K562 (cell line): ENCODE measurements around the gene IGFALS. TPM values are rescaled to one million over a fixed set of nuclear protein-coding genes. Genes with fewer than 3 reads are reported as not detected.

ENCODE experiments used
- BCLAF1 ChIP-seq, 2 experiments: fragments of 450-650 bp in 1 of 2; IDR thresholded peaks; 2 replicates each; pipeline ENCODE4 v1.6.1; 2011 to 2017; ENCODE audit warnings: low read depth in 2 of 2, antibody characterized with exemption in 1 of 2, borderline replicate concordance in 1 of 2, low read length in 1 of 2, mild to moderate bottlenecking in 1 of 2, mixed read lengths in 1 of 2; ENCODE audit not compliant: control insufficient read depth in 1 of 2
- BRF2 ChIP-seq: IDR thresholded peaks from 3 replicates; pipeline ENCODE4 v1.6.1; 2011; ENCODE audit warnings: borderline replicate concordance, mild to moderate bottlenecking; ENCODE audit not compliant: insufficient read length, insufficient read depth
- CBX1 ChIP-seq: sonication (generic); IDR thresholded peaks from 2 replicates; pipeline ENCODE4 v1.6.1; 2016; ENCODE audit warnings: antibody characterized with exemption, low read depth, mild to moderate bottlenecking
- E2F1 ChIP-seq: sonication (generic); formaldehyde crosslinking; IDR thresholded peaks from 2 replicates; pipeline ENCODE4 v1.8.1; 2023; ENCODE audit warnings: mild to moderate bottlenecking, missing genetic modification reagents, moderate library complexity
- ELF1 ChIP-seq: fragments of 200-800 bp; sonication (Bioruptor generic); IDR thresholded peaks from 2 replicates; pipeline ENCODE4 v1.6.1; 2016; ENCODE audit warnings: missing genetic modification characterization, missing compliant biosample characterization
- FOXA3 ChIP-seq, 2 experiments: fragments of 450-650 bp in 1 of 2; sonication (generic) in 1 of 2; formaldehyde crosslinking; IDR thresholded peaks in 1 of 2; conservative IDR thresholded peaks in 1 of 2; 2 replicates each; pipeline versions ENCODE4 v1.4.0 to v1.8.0; 2020 to 2022; ENCODE audit warnings: mild to moderate bottlenecking in 2 of 2, missing genetic modification reagents in 1 of 2
- HSF4 ChIP-seq: fragments of 250-450 bp; sonication (Bioruptor Pico); IDR thresholded peaks from 2 replicates; pipeline ENCODE4 v2.1.2; 2022; ENCODE audit warnings: mild to moderate bottlenecking, moderate library complexity, borderline replicate concordance
- MCM2 ChIP-seq: fragments of 450-650 bp; IDR thresholded peaks from 2 replicates; pipeline ENCODE4 v1.6.1; 2017; ENCODE audit warnings: low read depth, mild to moderate bottlenecking
- SAFB ChIP-seq: fragments of 200-400 bp; formaldehyde crosslinking; IDR thresholded peaks from 2 replicates; pipeline ENCODE4 v1.6.1; 2017; ENCODE audit warnings: low read depth, low read length, borderline replicate concordance
- TCF3 ChIP-seq: sonication (generic); formaldehyde crosslinking; IDR thresholded peaks from 2 replicates; pipeline ENCODE4 v1.4.0; 2020; ENCODE audit warnings: mild to moderate bottlenecking, missing genetic modification reagents
- TFAM ChIP-seq: fragments of 250-450 bp; sonication (Bioruptor Pico); conservative IDR thresholded peaks from 2 replicates; pipeline ENCODE4 v1.5.0; 2021; ENCODE audit warnings: mild to moderate bottlenecking, moderate library complexity
- TFAP4 ChIP-seq: sonication (generic); formaldehyde crosslinking; IDR thresholded peaks from 2 replicates; pipeline ENCODE4 v1.8.0; 2022; ENCODE audit warnings: missing genetic modification reagents, mild to moderate bottlenecking, moderate library complexity, borderline replicate concordance
- TGIF2 ChIP-seq: sonication (generic); formaldehyde crosslinking; IDR thresholded peaks from 2 replicates; pipeline ENCODE4 v1.8.1; 2022; ENCODE audit warnings: mild to moderate bottlenecking, missing genetic modification reagents, moderate library complexity
- ZBTB11 ChIP-seq, 3 experiments: fragments of 200-800 bp in 1 of 3; fragments of 250-450 bp in 1 of 3; fragments of 450-650 bp in 1 of 3; sonication (Bioruptor Pico) in 1 of 3; sonication (Bioruptor generic) in 1 of 3; formaldehyde crosslinking in 1 of 3; IDR thresholded peaks; 2 replicates each; pipeline versions ENCODE4 v1.6.1 to v1.8.0; 2016 to 2022; ENCODE audit warnings: mild to moderate bottlenecking in 2 of 3, missing genetic modification characterization in 2 of 3, missing compliant biosample characterization in 1 of 3, moderate library complexity in 1 of 3
- ZC3H11A ChIP-seq: IDR thresholded peaks from 2 replicates; pipeline ENCODE4 v1.6.1; 2012; ENCODE audit warnings: low read depth, low read length, improper control_type of control experiment
- polyA plus RNA-seq, 8 experiments: library from polyadenylated mRNA; depleted of rRNA in 4 of 8; stranded (reverse) in 5 of 8; unstranded in 3 of 8; fragments of >200 nt; fragmentation: Nextera tagmentation in 2 of 8; fragmentation: Illumina TruSeq in 1 of 8; extraction: Ambion mirVana in 2 of 8; extraction: Trizol in 1 of 8; gene quantifications; 2 replicates each; pipeline versions ENCODE4 v1.2.1 to v1.2.3, GENCODE V29; 2011 to 2014; ENCODE audit warnings: inconsistent platforms in 1 of 8, missing spikeins in 1 of 8
- total RNA-seq, 7 experiments: library from RNA; depleted of rRNA in 6 of 7; stranded (reverse); fragments of >200 nt in 6 of 7; fragmentation: Illumina TruSeq in 2 of 7; extraction: Trizol in 2 of 7; gene quantifications; 2 replicates each; pipeline versions ENCODE4 v1.2.1 to v1.2.3, GENCODE V29; 2011 to 2021; ENCODE audit warnings: low replicate concordance in 1 of 7

The IGFALS gene
- total and polyA plus RNA-seq, 9 of the 15 experiments (the other 6 are each of a cell fraction or from before 2014, with no cell fraction given), result not detected

- TF ChIP-seq BCLAF1 (IDR thresholded peaks at IDR 0.05; ENCODE audit: borderline replicate concordance in 1 of 2, control insufficient read depth in 1 of 2, low read depth in 2 of 2, low read length in 1 of 2) (peak in 1 of 2 experiments; percentile 88; a peak in 1 of 4 replicates), ELF1 (tag) (peak; percentile 92), ZBTB11 (CRISPR knock-in tag; IDR thresholded peaks at IDR 0.05) (peak; percentile 97 to 100 (median 99)), FOXA3 (CRISPR knock-in tag; conservative IDR thresholded peaks at IDR 0.05 in 1 of 2, IDR thresholded peaks at IDR 0.05 in 1 of 2) (no peak), E2F1 (peak; percentile 86; the same call in 1 of the 2 replicates), HSF4 (CRISPR knock-in tag) (no peak), TFAM (no peak), ZC3H11A (no peak), TCF3 (CRISPR knock-in tag) (peak; percentile 23), CBX1 (peak; percentile 61; the same call in 1 of the 2 replicates), BRF2 (no peak), MCM2 (no peak), SAFB (no peak), TGIF2 (CRISPR knock-in tag) (no peak), TFAP4 (CRISPR knock-in tag) (peak; percentile 70; the same call in 1 of the 2 replicates)
Measured at GRCh38 chr16:1772908-1773702, 20.4 kb downstream of the IGFALS start, which contains the start of gene MRPS34 (continued).
